ENCODE data around the gene ARHGAP30.

DNA sequence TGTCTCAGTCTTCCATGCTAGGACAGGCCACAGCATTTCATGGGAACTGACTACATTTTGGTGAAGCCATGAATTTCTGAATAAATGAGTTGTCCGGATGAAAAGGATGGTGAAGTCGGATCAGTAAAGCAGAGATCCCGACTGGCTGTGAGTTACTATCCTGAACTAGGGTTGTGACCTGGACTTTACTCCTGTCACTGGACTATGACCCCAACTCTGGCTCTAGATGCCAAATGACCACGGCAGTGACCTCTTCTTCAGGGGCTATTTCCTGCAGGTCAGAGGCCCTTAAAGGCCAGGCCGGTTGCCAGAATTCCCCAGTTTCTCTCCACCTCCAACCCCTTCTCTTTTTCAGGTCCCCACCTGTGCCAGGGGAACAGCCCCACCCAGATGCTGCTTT lies 21.4 kb upstream of the ARHGAP30 start:
- TF ChIP-seq POLR2A (IDR thresholded peaks at IDR 0.05; ENCODE audit: low read depth, low read length) (no peak), POLR2AphosphoS5 (IDR thresholded peaks at IDR 0.05; ENCODE audit: low read depth, low read length) (no peak), TAF1 (IDR thresholded peaks at IDR 0.05; ENCODE audit: low read depth, low read length) (no peak)

All from GM12891 (cell line).